Stimulated activated naive CD8-positive, alpha-beta T cell treated with anti-CD3 and anti-CD28 coated beads, Interleukin-15, Interleukin-2, amounts not matched to agents 100 ng/mL and 50 ng/mL, for 24 hours (primary cell): ENCODE results near the gene CKAP4.

Experiments
- H3K27ac Mint-ChIP-seq: one replicate; pipeline ENCODE4 v1.8.0; 2021; ENCODE audit warnings: mild to moderate bottlenecking, mixed read lengths
- H3K27me3 Mint-ChIP-seq: one replicate; pipeline ENCODE4 v1.8.0; 2021; ENCODE audit warnings: mixed read lengths
- H3K36me3 Mint-ChIP-seq: one replicate; pipeline ENCODE4 v1.8.0; 2021; ENCODE audit warnings: low read depth, mixed read lengths
- H3K4me1 Mint-ChIP-seq: one replicate; pipeline ENCODE4 v1.8.0; 2021; ENCODE audit warnings: low read depth, mixed read lengths
- H3K4me3 Mint-ChIP-seq: one replicate; pipeline ENCODE4 v1.8.0; 2021; ENCODE audit warnings: mild to moderate bottlenecking, mixed read lengths
- H3K9me3 Mint-ChIP-seq: one replicate; pipeline ENCODE4 v1.8.0; 2021; ENCODE audit warnings: mixed read lengths

The CKAP4 gene

DNA sequence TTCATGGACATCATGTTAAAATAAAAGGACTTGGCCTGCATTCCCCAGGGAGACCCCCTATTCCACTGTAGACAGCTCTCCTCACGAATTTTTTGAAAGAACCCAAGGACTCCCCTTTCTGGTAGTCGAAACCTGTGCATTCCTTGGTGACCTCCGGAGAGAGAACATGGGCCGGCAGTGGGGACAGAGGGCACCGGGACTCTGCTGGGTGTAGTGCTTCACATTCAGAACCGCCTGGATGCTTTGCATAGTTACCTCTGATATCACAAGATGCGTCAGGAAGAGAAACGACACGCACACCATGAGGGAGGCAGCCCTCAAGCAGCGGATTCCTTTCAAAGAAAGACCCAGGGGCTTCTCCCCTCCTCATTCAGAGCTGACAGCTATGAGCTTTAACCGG is 9.7 kb downstream of the CKAP4 start:
- no peaks in the 10 kb centered on the region for H3K27me3 Mint-ChIP-seq
- H3K4me1 Mint-ChIP-seq = no peaks in the 10 kb centered on the region
- no peak overlapping the region for H3K4me3 Mint-ChIP-seq
- no peaks in the 10 kb centered on the region for H3K9me3 Mint-ChIP-seq
- no peak overlapping the region for H3K27ac Mint-ChIP-seq
- H3K36me3 Mint-ChIP-seq = peaks cover 15% of the 10 kb centered on the region

DNA sequence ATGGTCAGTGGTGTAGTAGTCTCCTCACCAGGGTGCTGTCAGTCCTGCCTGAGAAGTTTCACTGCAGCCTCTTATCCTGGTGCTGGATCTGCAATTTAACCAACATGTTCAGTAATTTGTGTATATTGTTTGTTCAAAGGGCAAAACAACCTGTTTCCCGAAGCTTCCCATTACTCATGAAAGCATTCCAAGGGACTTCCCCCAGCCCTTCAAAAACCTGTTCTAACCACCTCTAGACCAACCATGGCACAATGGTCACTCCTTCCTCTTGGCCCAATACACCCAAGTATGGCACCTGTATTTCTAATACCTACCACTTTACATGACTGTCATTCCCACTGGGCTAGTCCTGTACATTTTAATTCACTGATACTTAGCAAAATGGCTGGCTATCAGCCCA is 12.1 kb downstream of the CKAP4 start:
- peaks cover 10% of the 10 kb centered on the region for H3K36me3 Mint-ChIP-seq
- no peaks in the 10 kb centered on the region for H3K27me3 Mint-ChIP-seq
- no peak overlapping the region for H3K4me3 Mint-ChIP-seq
- no peaks in the 10 kb centered on the region for H3K9me3 Mint-ChIP-seq
- no peaks in the 10 kb centered on the region for H3K4me1 Mint-ChIP-seq
- no peak overlapping the region for H3K27ac Mint-ChIP-seq

DNA sequence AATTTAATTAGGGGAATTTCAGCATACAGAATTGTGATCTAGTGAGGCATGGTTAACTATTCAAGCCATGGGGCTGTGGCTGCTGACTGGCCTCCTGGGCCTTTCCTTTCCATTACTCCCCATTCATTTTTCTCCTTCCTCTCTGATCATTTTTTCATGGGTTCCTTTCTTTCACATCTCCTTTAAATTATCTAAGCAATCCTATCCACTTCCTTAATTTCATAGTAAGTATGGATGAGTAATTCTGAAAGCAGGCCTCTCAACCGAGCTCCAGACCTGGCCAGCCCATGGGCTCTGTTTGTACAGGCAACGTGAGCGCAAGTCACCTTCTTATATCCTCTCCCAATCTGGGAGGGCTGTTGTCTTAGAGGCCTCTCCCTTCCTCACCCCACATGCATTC is 13.4 kb downstream of the CKAP4 start:
- H3K27me3 Mint-ChIP-seq = no peaks in the 10 kb centered on the region
- H3K27ac Mint-ChIP-seq = no peak overlapping the region
- peaks cover 4% of the 10 kb centered on the region for H3K36me3 Mint-ChIP-seq
- H3K9me3 Mint-ChIP-seq = no peaks in the 10 kb centered on the region
- no peaks in the 10 kb centered on the region for H3K4me1 Mint-ChIP-seq
- no peak overlapping the region for H3K4me3 Mint-ChIP-seq

DNA sequence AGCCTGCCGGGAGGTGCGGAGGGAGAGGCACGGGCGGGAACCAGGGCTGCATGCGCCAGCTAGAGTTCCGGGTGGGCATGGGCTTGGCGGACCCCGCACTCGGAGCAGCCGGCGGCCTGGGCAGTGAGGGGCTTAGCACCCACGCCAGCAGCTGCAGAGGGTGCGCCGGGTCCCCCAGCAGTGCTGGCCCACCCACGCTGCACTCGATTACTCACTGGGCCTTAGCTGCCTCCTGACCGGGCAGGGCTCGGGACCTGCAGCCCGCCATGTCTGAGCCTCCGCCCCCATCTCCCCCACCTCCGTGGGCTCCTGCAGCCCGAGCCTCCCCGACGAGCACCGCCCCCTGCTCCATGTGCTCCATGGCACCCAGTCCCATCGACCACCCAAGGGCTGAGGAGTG is 14.8 kb downstream of the CKAP4 start:
- H3K27ac Mint-ChIP-seq = no peak overlapping the region
- no peaks in the 10 kb centered on the region for H3K27me3 Mint-ChIP-seq
- no peaks in the 10 kb centered on the region for H3K9me3 Mint-ChIP-seq
- peaks cover under 1% of the 10 kb centered on the region for H3K36me3 Mint-ChIP-seq
- H3K4me3 Mint-ChIP-seq = no peak overlapping the region
- no peaks in the 10 kb centered on the region for H3K4me1 Mint-ChIP-seq

DNA sequence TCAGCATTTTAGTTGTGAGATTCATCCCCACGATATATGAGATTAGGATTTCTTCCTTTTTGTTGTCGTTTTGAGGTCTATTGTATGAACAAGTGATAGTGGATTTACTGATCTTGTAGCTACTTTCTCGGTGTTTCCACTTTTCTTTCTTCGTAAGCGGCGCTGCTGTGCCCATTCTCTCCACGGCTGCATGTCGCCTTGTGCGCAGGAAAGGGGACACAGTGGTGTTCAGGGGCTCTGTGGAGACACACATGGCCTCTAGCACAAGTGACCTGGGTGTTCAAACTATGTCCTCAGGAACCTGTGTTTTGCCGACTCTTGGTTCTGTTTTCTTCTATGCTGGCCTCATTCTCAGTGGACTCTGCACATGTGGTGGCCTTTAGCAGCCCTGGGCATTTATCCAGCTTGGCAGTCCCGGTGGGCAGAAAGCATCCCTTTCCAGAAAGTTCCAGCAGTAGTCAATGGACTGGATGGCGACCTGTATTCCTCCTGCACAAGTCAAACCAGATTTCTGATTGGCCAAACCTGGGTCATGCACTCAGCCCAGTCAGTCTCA is 18.7 kb downstream of the CKAP4 start:
- Mint-ChIP-seq H3K27ac (no peak overlapping the region), H3K4me1 (peaks cover 12% of the 10 kb centered on the region), H3K36me3 (no peaks in the 10 kb centered on the region), H3K9me3 (no peaks in the 10 kb centered on the region), H3K4me3 (no peak overlapping the region), H3K27me3 (no peaks in the 10 kb centered on the region)

DNA sequence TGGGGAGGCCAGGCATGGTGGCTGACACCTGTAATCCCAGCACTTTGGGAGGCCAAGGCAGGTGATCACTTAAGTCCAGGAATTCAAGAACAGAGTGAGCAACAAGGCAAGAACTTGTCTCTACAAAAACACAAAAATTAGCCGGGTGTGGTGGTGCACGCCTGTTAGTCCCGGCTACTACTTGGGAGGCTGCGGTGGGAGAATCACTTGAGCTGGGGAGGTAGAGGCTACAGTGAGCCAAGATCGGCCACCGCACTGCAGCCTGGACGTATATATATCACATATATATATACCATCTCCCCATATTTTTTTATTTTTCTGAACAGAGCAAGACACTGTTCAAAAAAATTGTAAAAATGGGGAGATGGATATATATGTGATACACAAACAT is 19.5 kb downstream of the CKAP4 start:
- Mint-ChIP-seq H3K9me3 (no peaks in the 10 kb centered on the region), H3K4me3 (no peak overlapping the region), H3K4me1 (peaks cover 12% of the 10 kb centered on the region), H3K27me3 (no peaks in the 10 kb centered on the region), H3K27ac (no peak overlapping the region), H3K36me3 (no peaks in the 10 kb centered on the region)

DNA sequence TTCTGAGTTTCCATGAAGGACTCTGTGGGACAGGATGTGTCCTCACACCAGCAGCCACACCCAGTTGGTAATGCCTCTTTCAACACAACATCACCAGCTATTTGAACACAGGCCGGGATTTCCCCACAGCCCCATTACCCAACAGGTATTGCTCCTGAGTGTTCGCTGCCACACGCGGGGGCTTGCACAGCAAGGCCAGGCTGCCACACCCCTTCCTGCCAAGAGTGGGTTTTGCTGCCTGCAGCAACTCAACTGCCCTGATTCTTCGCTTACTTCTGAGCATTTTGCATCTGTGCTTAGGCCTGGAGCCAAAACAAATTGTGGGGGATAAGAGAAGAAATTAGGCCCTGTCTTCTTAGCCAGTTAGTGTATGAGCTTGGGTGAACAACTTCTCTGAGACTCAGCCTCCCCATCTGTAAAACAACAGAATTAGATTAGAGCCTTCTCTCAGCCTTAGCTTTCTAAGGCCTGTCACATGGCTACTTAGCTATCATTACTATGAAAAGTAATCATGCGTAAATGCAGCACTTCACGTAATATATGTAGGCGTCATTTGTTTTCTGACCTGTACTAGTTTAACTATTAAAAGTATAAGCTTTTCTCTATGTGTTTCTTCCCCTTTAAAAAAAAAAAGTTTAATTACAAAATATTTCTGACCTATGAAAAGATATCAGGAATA is 20.0 kb downstream of the CKAP4 start:
- no peaks in the 10 kb centered on the region for H3K9me3 Mint-ChIP-seq
- peak overlapping the region; percentile 65 for H3K27ac Mint-ChIP-seq

DNA sequence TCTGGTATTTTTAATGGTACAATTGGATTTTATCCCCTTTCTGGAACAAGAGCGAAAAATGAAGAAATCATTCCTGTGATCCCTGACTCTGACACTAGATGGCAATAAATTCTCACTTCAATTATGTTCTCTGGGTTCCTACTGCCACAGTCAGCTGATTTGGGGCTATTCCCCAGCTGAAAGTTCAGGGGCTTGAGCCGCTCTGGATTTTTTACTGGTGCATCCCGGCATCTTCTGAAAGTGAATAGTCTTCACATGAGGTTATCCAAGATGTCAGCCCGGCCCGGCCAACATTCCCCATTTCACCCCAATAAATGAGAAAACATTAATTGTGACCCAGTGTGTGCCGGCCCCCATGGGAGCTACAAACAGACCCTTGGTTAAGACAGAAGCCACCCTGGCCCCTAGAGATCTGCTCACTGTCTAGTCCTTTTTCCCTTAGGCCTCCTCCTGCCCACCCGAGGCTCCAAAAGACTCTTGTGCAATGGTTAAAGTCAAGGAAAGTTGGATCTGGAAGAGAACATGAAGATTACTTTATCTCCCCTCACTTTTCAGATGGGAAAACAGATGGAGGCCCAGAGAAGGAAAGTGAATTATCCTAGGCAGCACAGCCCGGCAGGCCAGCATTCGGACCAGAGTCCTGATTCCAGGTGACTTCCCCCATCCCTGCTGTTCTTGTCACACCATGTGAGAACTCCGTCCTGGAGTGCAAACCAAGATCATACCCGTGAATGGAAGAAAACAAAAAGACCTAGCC is 20.8 kb downstream of the CKAP4 start:
- no peaks in the 10 kb centered on the region for H3K9me3 Mint-ChIP-seq
- H3K4me3 Mint-ChIP-seq = no peak overlapping the region

More for the DNA sequence above, 20.0 kb downstream of the CKAP4 start:
- Mint-ChIP-seq H3K4me1 (peaks cover 12% of the 10 kb centered on the region), H3K36me3 (no peaks in the 10 kb centered on the region), H3K27me3 (no peaks in the 10 kb centered on the region), H3K4me3 (no peak overlapping the region)

DNA sequence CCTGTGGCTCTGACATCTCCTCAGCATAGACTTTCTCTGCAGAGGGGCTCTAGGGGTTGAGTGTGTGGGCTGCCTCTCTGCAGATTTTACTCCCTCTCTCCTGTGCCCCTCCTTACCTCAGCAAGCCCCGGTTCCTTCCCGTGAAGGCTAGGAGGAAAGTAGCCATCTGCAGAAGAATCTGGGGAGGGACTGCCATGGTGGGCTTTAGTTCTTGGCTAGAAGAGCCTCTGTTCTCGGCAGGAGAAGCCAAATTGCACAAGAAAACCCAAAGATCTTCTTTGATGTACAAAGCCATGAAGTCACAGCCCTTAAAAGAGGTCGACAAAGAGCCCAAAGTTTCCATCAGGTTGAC is 23.5 kb downstream of the CKAP4 start:
- no peak overlapping the region for H3K4me3 Mint-ChIP-seq
- H3K4me1 Mint-ChIP-seq = peaks cover 12% of the 10 kb centered on the region
- H3K27me3 Mint-ChIP-seq = peaks cover 4% of the 10 kb centered on the region
- no peaks in the 10 kb centered on the region for H3K36me3 Mint-ChIP-seq
- no peaks in the 10 kb centered on the region for H3K9me3 Mint-ChIP-seq
- no peak overlapping the region for H3K27ac Mint-ChIP-seq

More for the DNA sequence above, 20.8 kb downstream of the CKAP4 start:
- Mint-ChIP-seq H3K4me1 (peaks cover 12% of the 10 kb centered on the region), H3K27me3 (no peaks in the 10 kb centered on the region), H3K36me3 (no peaks in the 10 kb centered on the region), H3K27ac (peak overlapping the region; percentile 65)

DNA sequence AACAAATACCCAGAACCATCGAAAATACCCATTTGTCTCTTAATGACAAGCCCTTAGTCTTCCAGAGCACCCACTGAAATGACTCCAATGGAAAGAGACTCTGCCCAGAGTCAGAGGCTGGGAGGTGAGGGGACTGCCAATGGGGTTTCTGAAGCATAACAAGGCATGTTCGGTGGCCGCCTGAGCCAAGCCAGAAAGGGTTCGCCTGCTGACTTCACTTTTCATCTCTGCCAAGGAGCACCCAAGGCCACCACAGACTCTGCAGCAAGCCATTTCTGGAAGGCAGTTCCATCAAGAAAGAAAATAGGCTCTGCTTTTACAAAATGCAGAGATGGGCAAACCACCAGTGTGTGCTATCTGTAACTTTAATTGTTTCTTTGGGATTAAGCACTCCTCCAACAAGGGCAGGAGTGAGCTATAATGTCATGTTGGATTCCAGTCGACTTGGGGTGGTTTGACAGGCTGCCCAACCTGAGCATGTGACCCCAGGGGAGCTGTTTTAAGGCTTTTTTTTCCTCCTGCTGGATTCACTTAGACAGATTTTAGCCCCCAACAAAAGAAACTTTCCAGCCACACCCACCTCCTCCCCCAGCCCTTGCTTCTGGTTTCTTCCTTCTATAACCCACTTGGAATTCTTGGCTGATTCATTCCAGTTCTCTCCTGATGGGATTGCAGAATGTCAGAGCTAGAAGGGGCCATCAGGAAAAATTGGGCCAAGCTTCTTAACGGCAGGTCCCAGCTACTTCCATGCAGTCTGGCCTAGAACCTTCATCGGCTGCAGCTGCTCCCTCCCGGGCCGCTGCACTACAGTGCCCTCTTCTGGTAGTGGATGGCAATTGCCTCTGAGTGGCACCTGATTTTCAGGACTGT is 24.1 kb downstream of the CKAP4 start:
- H3K27ac Mint-ChIP-seq = no peak overlapping the region
- no peak overlapping the region for H3K4me3 Mint-ChIP-seq
- peaks cover 12% of the 10 kb centered on the region for H3K4me1 Mint-ChIP-seq
- H3K9me3 Mint-ChIP-seq = peaks cover under 1% of the 10 kb centered on the region
- peaks cover 8% of the 10 kb centered on the region for H3K27me3 Mint-ChIP-seq
- no peaks in the 10 kb centered on the region for H3K36me3 Mint-ChIP-seq

DNA sequence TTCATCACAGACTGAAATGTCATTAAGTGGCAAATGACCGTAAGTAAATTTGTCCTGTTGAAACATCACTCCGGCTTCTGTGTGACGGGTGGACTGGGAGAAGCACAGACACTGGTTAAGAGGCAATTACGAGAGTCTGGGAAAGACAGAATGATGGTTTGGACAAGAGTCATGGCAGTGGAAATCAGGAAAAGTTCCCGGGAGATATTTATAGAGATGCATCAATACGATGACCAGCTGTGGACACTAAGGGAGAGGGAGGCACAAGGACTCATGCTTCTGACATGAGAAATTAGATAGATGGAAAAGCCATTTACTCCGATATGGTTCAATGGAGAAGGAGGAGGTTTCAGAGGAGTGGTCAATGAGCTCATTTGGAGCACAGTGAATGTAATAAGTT is 27.3 kb downstream of the CKAP4 start:
- Mint-ChIP-seq H3K36me3 (peaks cover 9% of the 10 kb centered on the region), H3K27me3 (peaks cover 33% of the 10 kb centered on the region), H3K4me3 (no peak overlapping the region), H3K4me1 (no peaks in the 10 kb centered on the region), H3K9me3 (peaks cover 13% of the 10 kb centered on the region), H3K27ac (no peak overlapping the region)

DNA sequence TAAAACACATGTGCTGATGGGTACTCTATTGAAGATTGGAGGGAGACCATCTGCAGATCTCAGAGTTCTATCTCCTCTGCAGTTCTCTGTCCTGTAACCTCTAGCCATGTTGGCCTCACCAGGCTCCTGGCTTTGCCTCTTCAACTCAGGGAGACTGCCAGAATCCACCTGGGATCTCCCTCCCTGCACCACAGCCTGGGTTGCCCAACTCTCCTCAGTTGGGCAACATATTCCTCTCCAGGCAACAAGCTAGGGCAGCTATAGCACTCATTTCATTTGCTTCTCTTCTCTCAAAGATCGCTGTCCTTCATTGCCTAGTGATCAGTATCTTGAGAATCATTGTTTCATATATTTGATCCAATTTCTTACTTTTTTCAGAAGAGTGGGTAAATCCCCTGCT is 28.8 kb downstream of the CKAP4 start:
- Mint-ChIP-seq H3K27me3 (peaks cover 41% of the 10 kb centered on the region), H3K4me3 (no peak overlapping the region), H3K27ac (no peak overlapping the region), H3K9me3 (peaks cover 13% of the 10 kb centered on the region), H3K4me1 (no peaks in the 10 kb centered on the region), H3K36me3 (peaks cover 9% of the 10 kb centered on the region)

DNA sequence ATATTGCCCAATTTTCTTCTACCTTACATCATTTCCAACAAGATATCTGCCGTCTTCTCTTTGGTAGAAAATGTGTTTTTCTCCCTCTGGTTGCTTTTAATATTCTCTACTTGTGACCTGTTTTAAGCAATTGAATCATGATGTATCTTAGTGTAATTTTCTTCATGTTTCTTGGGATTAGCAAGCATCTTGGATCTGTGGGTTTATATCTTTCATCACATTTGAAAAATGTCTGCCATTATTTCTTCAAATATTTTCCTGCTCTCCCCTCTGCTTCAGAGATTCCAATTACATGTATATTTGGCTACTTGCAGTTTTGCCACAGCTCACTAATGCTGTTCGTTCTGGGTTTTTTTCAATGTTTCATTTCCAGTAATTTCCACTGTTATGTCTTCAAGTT is 30.1 kb downstream of the CKAP4 start:
- H3K36me3 Mint-ChIP-seq = peaks cover 9% of the 10 kb centered on the region
- H3K4me3 Mint-ChIP-seq = no peak overlapping the region
- no peaks in the 10 kb centered on the region for H3K4me1 Mint-ChIP-seq
- H3K9me3 Mint-ChIP-seq = peaks cover 13% of the 10 kb centered on the region
- H3K27ac Mint-ChIP-seq = no peak overlapping the region
- peaks cover 49% of the 10 kb centered on the region for H3K27me3 Mint-ChIP-seq

DNA sequence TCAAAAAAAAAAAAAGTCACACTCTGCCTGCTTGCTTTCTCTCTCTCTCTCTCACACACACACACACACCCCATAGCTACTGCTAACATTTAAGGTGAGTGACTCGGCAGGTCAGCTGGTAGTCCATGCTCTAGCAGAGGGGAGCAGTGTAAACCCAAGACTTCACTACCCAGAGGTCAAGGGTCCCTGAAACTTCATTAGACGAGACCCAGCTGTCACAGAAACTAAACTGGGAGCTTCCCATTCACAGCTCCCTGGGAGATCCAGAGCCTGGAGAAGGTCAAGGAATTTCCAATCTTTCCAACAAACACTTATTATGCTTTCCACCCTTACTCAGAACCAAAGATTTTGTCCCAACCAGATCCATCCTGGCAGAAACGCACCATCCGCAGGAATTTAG is 33.2 kb downstream of the CKAP4 start:
- peaks cover 61% of the 10 kb centered on the region for H3K27me3 Mint-ChIP-seq
- peaks cover 9% of the 10 kb centered on the region for H3K36me3 Mint-ChIP-seq
- peaks cover 13% of the 10 kb centered on the region for H3K9me3 Mint-ChIP-seq
- no peak overlapping the region for H3K27ac Mint-ChIP-seq
- no peak overlapping the region for H3K4me3 Mint-ChIP-seq
- H3K4me1 Mint-ChIP-seq = no peaks in the 10 kb centered on the region

DNA sequence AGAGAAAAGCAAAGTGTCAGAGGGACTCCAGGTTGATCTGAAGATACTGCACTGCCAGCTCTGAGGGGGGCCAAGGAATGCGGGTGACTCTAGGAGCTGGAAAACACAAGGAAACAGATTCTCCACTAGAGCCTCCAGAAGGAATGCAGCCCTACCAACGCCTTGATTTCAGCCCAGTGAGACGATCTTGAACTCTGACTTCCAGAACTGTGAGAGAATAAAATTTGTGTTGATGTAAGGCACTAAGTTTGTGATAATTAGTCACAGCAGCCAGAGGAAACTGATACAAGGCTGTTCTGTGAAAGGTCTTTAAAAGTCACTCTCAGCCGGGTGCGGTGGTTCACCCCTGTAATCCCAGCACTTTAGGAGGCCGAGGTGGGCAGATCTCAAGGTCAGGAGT is 34.2 kb downstream of the CKAP4 start:
- no peaks in the 10 kb centered on the region for H3K4me1 Mint-ChIP-seq
- peaks cover 9% of the 10 kb centered on the region for H3K36me3 Mint-ChIP-seq
- no peak overlapping the region for H3K27ac Mint-ChIP-seq
- peaks cover 61% of the 10 kb centered on the region for H3K27me3 Mint-ChIP-seq
- peaks cover 12% of the 10 kb centered on the region for H3K9me3 Mint-ChIP-seq
- H3K4me3 Mint-ChIP-seq = no peak overlapping the region
